ACC112 (cell line): ENCODE data around the gene CLDN6.
"Not testable (repeated sequence)": the region's sequence is repeated elsewhere in the genome, so short reads cannot be mapped to it uniquely, and the experiment has no call there.

Source experiments
- H2AFZ ChIP-seq: fragments of 200-600 bp; sonication (generic); one replicate; pipeline ENCODE4 v1.6.0; 2017; ENCODE audit warnings: antibody characterized with exemption, low read length; ENCODE audit not compliant: unreplicated experiment
- H3K27ac ChIP-seq: fragments of 200-600 bp; sonication (generic); 2 replicates; pipeline ENCODE4 v1.5.1; 2014; ENCODE audit warnings: low read depth, mild to moderate bottlenecking, antibody characterized with exemption, low read length, moderate library complexity
- H3K27me3 ChIP-seq: fragments of 200-600 bp; sonication (generic); 2 replicates; pipeline ENCODE4 v1.6.1; 2014; ENCODE audit warnings: mild to moderate bottlenecking, antibody characterized with exemption, low read length, moderate library complexity, mixed read lengths; ENCODE audit not compliant: insufficient read depth
- H3K36me3 ChIP-seq: fragments of 200-600 bp; sonication (generic); 2 replicates; pipeline ENCODE4 v1.6.1; 2016; ENCODE audit warnings: mild to moderate bottlenecking, antibody characterized with exemption, low read length, moderate library complexity, mixed read lengths; ENCODE audit not compliant: insufficient read depth
- H3K4me1 ChIP-seq: fragments of 200-600 bp; sonication (generic); one replicate; pipeline ENCODE4 v1.6.1; 2016; ENCODE audit warnings: low read length, mixed read lengths; ENCODE audit not compliant: insufficient read depth, unreplicated experiment, control insufficient read depth
- H3K4me3 ChIP-seq: fragments of 200-600 bp; sonication (generic); 2 replicates; pipeline ENCODE4 v1.5.1; 2014; ENCODE audit warnings: mild to moderate bottlenecking, low read depth, low read length
- H3K79me2 ChIP-seq: fragments of 200-600 bp; sonication (generic); one replicate; pipeline ENCODE4 v1.6.0; 2016; ENCODE audit warnings: low read length; ENCODE audit not compliant: control insufficient read depth, unreplicated experiment, insufficient read depth

Gene CLDN6

DNA sequence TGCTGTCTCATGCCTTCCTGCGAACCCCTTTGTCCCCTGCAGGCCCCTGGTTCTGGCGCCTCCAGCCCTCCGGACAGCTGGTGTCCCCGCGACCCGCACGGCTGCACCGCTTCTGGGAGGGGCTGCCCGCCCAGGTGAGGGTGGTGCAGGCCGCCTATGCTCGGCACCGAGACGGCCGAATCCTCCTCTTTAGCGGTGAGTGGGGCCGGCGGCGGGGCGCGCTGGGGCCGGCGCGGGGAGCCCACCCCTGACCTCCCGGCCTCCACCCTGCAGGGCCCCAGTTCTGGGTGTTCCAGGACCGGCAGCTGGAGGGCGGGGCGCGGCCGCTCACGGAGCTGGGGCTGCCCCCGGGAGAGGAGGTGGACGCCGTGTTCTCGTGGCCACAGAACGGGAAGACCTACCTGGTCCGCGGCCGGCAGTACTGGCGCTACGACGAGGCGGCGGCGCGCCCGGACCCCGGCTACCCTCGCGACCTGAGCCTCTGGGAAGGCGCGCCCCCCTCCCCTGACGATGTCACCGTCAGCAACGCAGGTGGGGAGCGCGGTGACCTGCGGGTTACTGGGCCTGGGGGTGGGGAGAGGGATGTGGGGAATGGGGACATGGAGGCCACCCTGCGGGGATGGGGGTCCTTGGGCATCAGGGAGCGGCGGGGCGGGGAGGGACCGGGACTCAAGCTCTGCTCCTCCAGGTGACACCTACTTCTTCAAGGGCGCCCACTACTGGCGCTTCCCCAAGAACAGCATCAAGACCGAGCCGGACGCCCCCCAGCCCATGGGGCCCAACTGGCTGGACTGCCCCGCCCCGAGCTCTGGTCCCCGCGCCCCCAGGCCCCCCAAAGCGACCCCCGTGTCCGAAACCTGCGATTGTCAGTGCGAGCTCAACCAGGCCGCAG, 40.4 kb upstream of the CLDN6 start:
- H3K27me3 ChIP-seq = no peaks in the 10 kb centered on the region
- H3K4me3 ChIP-seq = peak overlapping the region; percentile 98
- no peaks in the 10 kb centered on the region for H3K36me3 ChIP-seq
- H3K4me1 ChIP-seq = peaks cover 10% of the 10 kb centered on the region
- no peaks in the 10 kb centered on the region for H3K79me2 ChIP-seq
- peak overlapping the region; percentile 89 for H2AFZ ChIP-seq
- no peak overlapping the region for H3K27ac ChIP-seq

GRCh38 chr16:3057181-3058138, 39.5 kb upstream of the CLDN6 start:
- H3K4me1 ChIP-seq = peaks cover 10% of the 10 kb centered on the region
- no peaks in the 10 kb centered on the region for H3K36me3 ChIP-seq
- H3K4me3 ChIP-seq = peak overlapping the region; percentile 98
- no peak overlapping the region for H2AFZ ChIP-seq
- H3K27ac ChIP-seq = no peak overlapping the region
- no peaks in the 10 kb centered on the region for H3K27me3 ChIP-seq
- H3K79me2 ChIP-seq = no peaks in the 10 kb centered on the region

- peaks cover 10% of the 10 kb centered on the region for H3K4me1 ChIP-seq
- H2AFZ ChIP-seq = no peak overlapping the region
- no peaks in the 10 kb centered on the region for H3K36me3 ChIP-seq
- no peak overlapping the region for H3K4me3 ChIP-seq
- no peaks in the 10 kb centered on the region for H3K79me2 ChIP-seq
- no peaks in the 10 kb centered on the region for H3K27me3 ChIP-seq
- no peak overlapping the region for H3K27ac ChIP-seq
These were observed 38.6 kb upstream of the CLDN6 start for GRCh38 chr16:3056336-3057180.

DNA sequence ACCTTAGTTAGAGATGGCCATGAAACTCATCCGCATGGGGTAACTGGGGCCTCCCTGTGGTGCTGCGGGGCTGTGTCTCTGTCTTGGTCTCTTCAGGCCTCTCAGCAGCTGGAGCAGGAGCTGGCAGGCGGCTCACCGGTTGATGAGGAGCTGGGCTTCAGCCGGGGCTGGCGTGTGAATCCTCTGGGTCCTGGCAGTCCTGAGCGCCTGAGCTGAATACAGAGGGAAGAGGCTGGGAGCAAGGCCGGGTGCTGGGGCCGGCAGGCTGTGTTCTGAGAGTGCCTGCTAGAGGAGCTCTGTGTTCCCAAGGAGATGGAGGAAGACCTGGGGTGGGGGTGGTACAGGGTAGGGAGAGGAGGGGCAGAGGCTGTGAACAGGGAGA, 37.7 kb upstream of the CLDN6 start:
- not testable (repeated sequence) for H3K4me3 ChIP-seq, H3K27me3 ChIP-seq, H3K36me3 ChIP-seq, H3K79me2 ChIP-seq, H3K27ac ChIP-seq, H2AFZ ChIP-seq
- peaks cover 10% of the 10 kb centered on the region for H3K4me1 ChIP-seq

DNA sequence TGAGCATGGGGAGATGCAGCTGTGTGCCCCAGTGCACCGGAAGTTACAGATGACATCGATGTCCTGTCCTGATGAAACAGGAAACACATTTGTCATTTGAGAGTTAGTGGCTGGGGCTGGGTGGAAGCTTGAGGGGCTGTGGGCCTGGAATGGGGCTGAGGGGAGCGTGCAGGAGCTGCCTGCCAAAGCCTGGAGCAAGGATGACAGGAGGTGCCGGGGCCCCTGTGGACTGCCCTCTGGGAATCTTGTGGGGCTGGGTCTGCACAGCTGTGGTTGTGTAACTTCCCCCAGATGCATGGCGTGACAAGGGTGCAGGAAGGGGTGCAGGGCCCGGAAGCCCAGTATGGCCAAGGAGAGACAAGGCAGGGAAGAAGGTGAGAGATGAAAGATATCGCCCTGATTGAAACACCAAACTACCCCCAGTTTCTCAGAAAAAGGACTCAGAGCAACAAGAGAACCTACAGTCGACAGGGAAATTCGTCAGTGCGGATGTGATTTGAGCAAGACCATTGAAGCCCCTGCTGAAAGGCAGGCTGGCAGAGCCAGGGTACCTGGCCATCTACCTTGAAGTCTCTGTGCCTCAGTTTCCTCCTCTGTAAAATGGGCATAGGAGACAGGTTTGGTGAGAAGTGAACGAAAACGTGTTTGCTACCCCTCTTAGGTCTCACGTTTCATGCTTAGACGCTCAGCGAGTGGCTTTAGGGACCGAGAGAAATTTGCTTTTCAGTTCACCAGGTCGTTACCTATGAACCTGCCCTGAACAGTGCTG, 37.2 kb upstream of the CLDN6 start:
- no peaks in the 10 kb centered on the region for H3K27me3 ChIP-seq
- peaks cover 10% of the 10 kb centered on the region for H3K4me1 ChIP-seq
- no peak overlapping the region for H3K4me3 ChIP-seq
- no peaks in the 10 kb centered on the region for H3K36me3 ChIP-seq
- no peaks in the 10 kb centered on the region for H3K79me2 ChIP-seq
- no peak overlapping the region for H3K27ac ChIP-seq
- H2AFZ ChIP-seq = no peak overlapping the region

- H3K27me3 ChIP-seq, H3K4me3 ChIP-seq, H3K79me2 ChIP-seq, H2AFZ ChIP-seq, H3K27ac ChIP-seq, H3K36me3 ChIP-seq, H3K4me1 ChIP-seq: not testable (repeated sequence)
These were observed 35.3 kb upstream of the CLDN6 start for GRCh38 chr16:3053330-3053710.

GRCh38 chr16:3052571-3053329, 34.8 kb upstream of the CLDN6 start:
- not testable (repeated sequence) for H3K4me3 ChIP-seq, H3K27ac ChIP-seq, H2AFZ ChIP-seq, H3K79me2 ChIP-seq, H3K36me3 ChIP-seq, H3K27me3 ChIP-seq, H3K4me1 ChIP-seq

DNA sequence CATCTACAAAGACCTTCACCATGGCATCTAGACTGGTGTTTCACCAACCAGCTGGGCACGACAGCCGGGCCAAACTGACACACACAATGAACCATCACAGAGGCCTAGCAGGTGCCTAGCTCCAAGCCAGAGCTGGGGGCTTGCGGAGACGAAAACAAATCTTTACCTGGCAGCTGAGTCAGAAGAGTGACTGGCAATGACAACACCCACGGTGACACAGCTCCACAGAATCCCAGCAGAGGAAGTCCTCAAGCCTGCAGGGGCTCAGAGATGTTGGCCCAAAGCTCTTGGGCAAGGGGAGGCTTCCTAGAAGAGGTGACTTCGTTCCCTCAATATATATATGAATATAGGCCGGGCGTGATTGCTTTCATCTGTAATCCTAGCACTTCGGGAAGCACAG, 33.5 kb upstream of the CLDN6 start:
- Histone ChIP-seq H3K4me1 (no peaks in the 10 kb centered on the region), H3K27me3 (peaks cover 20% of the 10 kb centered on the region), H3K4me3 (no peak overlapping the region), H3K27ac (no peak overlapping the region), H3K79me2 (no peaks in the 10 kb centered on the region), H3K36me3 (no peaks in the 10 kb centered on the region), H2AFZ (no peak overlapping the region)

DNA sequence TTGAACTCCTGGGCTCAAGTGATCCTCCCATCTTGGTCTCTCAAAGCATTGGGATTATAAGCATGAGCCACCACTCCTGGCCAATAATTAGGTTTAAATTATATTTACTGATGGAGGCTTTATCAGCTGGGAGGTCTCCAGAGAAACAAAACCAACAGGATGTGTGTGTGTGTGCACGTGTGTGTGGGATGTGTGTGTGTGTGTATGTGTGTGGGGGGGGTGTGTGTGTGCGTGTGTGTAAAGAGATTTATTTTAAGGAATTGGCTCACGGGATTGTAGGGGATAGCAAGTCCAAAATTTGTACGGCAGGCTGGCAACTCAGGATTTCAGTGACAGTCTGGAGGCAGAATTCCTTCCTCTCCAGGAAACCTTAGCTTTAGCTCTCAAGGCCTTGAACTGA, 33.0 kb upstream of the CLDN6 start:
- Histone ChIP-seq H3K4me3 (no peak overlapping the region), H2AFZ (no peak overlapping the region), H3K79me2 (no peaks in the 10 kb centered on the region), H3K36me3 (no peaks in the 10 kb centered on the region), H3K27me3 (peaks cover 25% of the 10 kb centered on the region), H3K4me1 (no peaks in the 10 kb centered on the region), H3K27ac (no peak overlapping the region)
